HTR-8/SVneo (cell line): Measurements from ENCODE around the gene SCUBE3.
A peak's percentile ranks its signal among the peaks of the same experiment; 100 is the strongest.

Experiments used
- DNase-seq: peaks from one replicate; pipeline ENCODE4 v3.0.0; 2011; ENCODE audit warnings: low spot score, mixed read lengths; ENCODE audit not compliant: insufficient read length
- FAIRE-seq: peaks from 2 replicates; lab custom pipeline; 2011; peaks lifted over from hg19 to GRCh38; lab: Jason Lieb, UNC

The SCUBE3 gene

DNA sequence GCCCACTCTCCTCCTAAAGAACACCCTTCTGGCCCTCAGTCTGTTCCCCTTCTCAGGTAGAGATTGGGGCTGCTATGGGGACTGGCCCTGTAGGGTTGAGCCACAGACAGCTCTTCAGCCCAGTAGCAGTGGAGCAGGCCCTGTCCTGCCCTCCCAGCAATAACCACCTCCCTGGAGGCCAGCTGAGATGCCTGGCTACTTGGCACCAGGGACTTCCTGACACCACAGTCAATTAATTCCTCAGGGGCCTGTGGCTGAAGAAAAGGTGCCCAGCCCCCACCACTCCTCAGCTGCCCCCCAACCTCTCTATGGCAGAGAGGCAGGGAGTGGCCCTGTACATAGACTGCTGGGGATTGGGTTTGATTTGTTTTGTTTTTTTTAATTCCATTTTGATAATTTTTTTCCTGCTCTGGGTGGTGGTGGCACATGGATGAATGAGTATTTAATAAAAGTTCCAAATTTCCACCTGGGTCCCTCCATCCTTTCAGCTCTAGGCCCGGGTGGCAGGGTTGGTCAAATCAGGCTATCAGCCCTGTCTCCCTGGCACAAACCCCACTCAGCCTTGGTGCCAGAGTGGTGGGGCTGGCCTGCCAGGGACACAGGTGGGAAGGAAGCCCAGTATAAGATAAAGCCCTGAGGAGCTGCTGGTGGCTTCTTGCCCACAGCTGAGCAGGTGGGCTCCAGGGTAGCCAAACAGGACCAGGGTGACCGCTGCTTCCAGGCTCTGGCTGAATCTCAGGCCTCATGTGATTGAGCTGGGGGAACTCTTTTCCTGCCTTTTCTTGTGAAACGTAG lies 82.0 kb downstream of the SCUBE3 start:
- FAIRE-seq = no peak

DNA sequence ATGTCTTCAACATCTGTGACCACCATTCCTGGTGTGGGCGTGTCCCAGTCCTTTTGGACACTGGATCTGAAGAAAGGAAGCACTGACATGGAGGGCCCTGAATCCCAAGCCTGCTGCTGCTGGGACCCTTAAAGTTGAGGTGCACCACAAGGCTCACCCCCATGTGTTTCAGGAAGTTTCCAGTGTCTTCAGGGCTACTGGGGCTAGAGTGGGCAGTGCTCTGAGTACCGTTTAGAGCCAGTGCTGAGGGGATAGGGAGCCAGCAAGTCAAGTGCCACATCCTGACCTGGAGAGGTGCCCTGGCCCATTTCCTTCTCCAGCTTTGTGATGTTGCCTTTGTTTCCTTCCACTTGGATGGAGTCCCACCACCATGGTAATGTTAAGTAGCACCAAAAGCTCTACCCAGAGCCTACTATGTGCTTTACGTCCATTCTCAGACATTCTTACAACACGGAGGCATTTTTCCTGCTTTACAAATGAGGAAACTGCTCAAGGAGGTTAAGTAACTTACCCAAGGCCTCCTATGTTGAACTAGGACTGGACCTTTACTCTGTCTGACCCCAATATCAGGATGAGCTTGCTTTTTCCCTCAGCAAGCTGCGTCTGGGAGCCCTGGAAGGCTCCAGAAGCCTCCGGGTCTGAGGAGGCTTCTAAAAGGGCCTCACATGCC lies 83.3 kb downstream of the SCUBE3 start:
- FAIRE-seq (no peak), DNase-seq (no peak)

More for the DNA sequence above, 82.0 kb downstream of the SCUBE3 start:
- no peak for DNase-seq

DNA sequence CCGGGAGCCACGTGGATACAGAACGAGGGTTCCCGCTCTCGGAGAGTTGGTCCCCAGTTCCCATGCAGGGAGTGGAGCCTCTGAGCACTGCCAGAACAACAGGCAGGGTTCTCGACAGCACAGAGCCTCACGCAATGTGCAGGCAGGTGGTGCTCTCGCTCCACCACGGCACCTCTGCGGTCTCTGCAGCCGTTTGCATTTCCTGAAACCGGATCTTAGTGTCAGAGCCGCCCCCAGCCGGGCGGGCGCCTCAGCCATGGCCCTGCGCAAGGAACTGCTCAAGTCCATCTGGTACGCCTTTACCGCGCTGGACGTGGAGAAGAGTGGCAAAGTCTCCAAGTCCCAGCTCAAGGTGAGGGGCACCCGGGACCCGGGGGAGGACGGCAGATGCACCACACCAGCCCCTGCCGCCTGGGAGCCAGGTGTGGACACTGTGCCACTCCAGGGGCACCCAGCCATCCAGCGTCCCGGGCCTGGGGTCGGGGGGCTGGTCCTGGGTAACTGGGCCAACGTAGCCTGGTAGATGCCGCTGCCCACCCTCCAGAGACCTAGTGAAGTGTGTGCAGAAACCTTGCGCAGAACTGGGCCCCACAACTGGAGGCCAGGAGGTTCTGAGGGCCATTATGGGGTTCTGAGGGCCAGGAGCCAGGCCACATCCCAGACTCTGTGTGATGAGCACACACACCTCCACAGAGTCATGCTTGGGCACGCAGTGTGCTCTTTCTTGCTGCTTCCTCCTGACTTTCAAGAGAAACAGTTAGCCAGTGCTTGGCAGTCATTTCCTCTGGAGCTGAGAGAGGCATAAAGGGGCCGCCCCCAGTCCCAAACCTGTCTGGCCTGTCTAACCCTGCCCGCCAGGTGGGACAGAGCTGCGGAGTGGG lies 84.1 kb downstream of the SCUBE3 start, which contains the start of gene DEF6:
TSS of gene DEF6 (plus strand) at position 218 of the 881 bp plus-strand sequence. CDS start at position 257, 39 bp downstream.
- peak; percentile 96 for FAIRE-seq
- peak; percentile 95 for DNase-seq

DNA sequence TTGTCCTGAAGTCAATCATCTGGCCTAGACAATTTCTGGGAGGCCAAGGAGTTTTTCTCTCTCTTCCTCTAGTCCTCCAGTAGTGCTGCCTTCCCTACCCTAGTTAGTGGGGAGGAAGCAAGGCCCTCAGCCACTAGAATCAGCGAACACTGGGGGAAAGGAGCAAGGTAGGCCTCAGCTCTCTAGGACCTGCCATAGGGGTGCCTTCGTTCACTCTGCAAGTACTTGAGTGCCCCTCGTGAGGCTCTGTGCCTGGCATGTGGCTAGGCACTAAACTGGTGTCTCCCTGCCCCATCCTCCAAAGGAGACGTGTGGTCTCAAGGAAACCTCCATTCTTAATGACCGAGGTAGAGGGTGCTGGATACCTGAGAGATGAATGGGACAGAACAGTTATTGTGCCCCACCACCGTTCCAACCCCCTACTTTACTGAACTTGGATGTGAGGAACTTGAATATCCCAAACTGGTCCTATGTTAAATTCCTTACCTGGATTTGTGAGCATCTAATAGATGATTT lies 84.9 kb downstream of the SCUBE3 start:
- no peak for DNase-seq
- no peak for FAIRE-seq

DNA sequence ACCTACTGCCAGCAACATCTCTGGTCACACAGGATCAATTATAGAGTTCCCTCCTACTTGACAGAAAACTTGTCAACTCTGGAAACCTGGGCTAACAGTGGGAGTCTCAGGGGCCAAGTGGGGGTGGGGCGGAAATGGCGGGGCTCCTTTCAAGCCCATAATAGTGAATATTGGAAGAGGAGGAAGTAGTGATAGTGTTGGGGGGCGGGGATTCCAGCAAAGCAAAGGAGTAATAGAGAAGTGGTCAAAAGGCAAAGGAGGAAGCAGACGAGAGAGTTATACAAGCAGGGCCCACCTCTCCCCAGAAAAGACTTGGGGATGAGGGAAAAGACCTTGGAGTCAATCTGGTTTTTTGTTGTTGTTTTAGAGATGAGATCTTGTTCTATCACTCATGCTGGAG lies 85.9 kb downstream of the SCUBE3 start:
- FAIRE-seq (no peak), DNase-seq (no peak)

DNA sequence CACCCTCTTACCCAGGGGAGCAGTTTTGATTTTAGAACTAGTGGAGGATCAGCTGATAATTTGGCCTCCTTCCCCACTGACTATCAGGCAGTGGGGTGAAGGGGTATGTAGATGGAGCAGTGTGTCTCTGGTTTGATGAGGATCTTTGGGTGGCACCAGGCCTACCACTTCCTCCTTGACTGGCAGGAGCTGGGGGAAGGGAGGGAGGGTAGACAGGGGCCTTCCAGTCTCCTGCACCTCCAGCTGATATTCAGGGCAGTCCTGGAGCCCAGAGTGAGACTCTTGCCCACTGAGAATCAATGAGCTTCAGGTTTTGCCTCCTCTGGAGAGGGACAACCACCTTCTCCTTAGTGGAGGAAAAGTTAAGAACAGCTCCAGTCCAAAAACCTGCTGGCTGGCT lies 87.1 kb downstream of the SCUBE3 start:
- FAIRE-seq = no peak
- no peak for DNase-seq
